GM18520 (cell line): ENCODE results near the gene GFRA1.
"Not testable (repeated sequence)": the region's sequence is repeated elsewhere in the genome, so short reads cannot be mapped to it uniquely, and the experiment has no call there.

ENCODE experiments used
- ATAC-seq: cut with Tn5 transposase; IDR thresholded peaks from one replicate; pipeline ENCODE4 v1.9.1; 2021; ENCODE audit not compliant: unreplicated experiment

The GFRA1 gene

GRCh38 chr10:116044801-116045248, 228.2 kb downstream of the GFRA1 start:
- ATAC-seq: no peak

GRCh38 chr10:116043861-116044260, 229.1 kb downstream of the GFRA1 start:
- ATAC-seq: no peak

- ATAC-seq: no peak
These were observed 229.7 kb downstream of the GFRA1 start for GRCh38 chr10:116043304-116043703.

GRCh38 chr10:116041948-116042347, 231.1 kb downstream of the GFRA1 start:
- no peak for ATAC-seq

- ATAC-seq: no peak
These were observed 233.4 kb downstream of the GFRA1 start for GRCh38 chr10:116039612-116040011.

- no peak for ATAC-seq
These were observed 234.7 kb downstream of the GFRA1 start for GRCh38 chr10:116038259-116038658.

- ATAC-seq: not testable (repeated sequence)
These were observed 237.6 kb downstream of the GFRA1 start for GRCh38 chr10:116035406-116035805.

- ATAC-seq: no peak
These were observed 242.4 kb downstream of the GFRA1 start for GRCh38 chr10:116030576-116030975.

- ATAC-seq: no peak
These were observed 243.2 kb downstream of the GFRA1 start for GRCh38 chr10:116029826-116030225.

- no peak for ATAC-seq
These were observed 245.7 kb downstream of the GFRA1 start for GRCh38 chr10:116027355-116027754.

GRCh38 chr10:116026725-116027124, 246.3 kb downstream of the GFRA1 start:
- ATAC-seq: no peak

GRCh38 chr10:116026315-116026714, 246.7 kb downstream of the GFRA1 start:
- ATAC-seq: no peak

GRCh38 chr10:116024271-116024878, 248.6 kb downstream of the GFRA1 start:
- no peak for ATAC-seq

- no peak for ATAC-seq
These were observed 255.6 kb downstream of the GFRA1 start for GRCh38 chr10:116017405-116017804.

GRCh38 chr10:116015583-116016333, 257.2 kb downstream of the GFRA1 start:
- ATAC-seq: no peak

- no peak for ATAC-seq
These were observed 258.0 kb downstream of the GFRA1 start for GRCh38 chr10:116014871-116015582.

GRCh38 chr10:116014326-116014725, 258.7 kb downstream of the GFRA1 start:
- ATAC-seq: no peak

GRCh38 chr10:116011929-116012328, 261.1 kb downstream of the GFRA1 start:
- no peak for ATAC-seq

- ATAC-seq: no peak
These were observed 265.6 kb downstream of the GFRA1 start for GRCh38 chr10:116007256-116007891.
